GM12872 (cell line): ENCODE data around the gene CPS1.

Experiments
- TF ChIP-seq, protein P1 (sequence below): IDR thresholded peaks from 3 replicates; pipeline ENCODE4 v1.5.1; 2011; ENCODE audit warnings: low read depth, mild to moderate bottlenecking, low read length, moderate library complexity; ENCODE audit not compliant: insufficient read depth

Gene CPS1

GRCh38 chr2:210630873-210631560 lies 74.6 kb downstream of the CPS1 start:
- TF ChIP-seq, protein P1, sequence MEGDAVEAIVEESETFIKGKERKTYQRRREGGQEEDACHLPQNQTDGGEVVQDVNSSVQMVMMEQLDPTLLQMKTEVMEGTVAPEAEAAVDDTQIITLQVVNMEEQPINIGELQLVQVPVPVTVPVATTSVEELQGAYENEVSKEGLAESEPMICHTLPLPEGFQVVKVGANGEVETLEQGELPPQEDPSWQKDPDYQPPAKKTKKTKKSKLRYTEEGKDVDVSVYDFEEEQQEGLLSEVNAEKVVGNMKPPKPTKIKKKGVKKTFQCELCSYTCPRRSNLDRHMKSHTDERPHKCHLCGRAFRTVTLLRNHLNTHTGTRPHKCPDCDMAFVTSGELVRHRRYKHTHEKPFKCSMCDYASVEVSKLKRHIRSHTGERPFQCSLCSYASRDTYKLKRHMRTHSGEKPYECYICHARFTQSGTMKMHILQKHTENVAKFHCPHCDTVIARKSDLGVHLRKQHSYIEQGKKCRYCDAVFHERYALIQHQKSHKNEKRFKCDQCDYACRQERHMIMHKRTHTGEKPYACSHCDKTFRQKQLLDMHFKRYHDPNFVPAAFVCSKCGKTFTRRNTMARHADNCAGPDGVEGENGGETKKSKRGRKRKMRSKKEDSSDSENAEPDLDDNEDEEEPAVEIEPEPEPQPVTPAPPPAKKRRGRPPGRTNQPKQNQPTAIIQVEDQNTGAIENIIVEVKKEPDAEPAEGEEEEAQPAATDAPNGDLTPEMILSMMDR, result no peak

DNA sequence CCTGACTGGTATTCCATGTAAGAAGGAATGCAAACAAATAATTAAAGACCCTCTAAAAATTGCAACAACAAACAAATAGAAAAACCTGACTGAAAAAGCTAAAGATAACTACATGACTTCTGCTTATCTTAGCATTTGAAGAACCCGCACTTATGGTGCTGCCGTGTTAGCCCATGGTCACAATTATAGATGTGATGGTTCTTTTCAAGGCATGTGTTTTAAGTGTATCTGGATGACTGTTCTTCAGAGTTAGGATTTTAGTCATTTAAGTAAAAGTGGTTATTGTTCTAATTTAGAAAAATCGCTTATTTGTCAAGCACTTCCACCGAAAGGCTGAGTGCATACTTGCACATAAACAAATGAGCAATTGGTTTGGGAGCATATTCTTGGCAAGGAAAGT lies 77.3 kb downstream of the CPS1 start:
- TF ChIP-seq, protein P1, result no peak

GRCh38 chr2:210635257-210635656 lies 78.9 kb downstream of the CPS1 start:
- TF ChIP-seq, protein P1, result no peak

GRCh38 chr2:210642333-210642732 lies 85.9 kb downstream of the CPS1 start:
- TF ChIP-seq, protein P1, result no peak

- TF ChIP-seq, protein P1, result no peak
Observed at GRCh38 chr2:210647151-210647550, 90.8 kb downstream of the CPS1 start.

DNA sequence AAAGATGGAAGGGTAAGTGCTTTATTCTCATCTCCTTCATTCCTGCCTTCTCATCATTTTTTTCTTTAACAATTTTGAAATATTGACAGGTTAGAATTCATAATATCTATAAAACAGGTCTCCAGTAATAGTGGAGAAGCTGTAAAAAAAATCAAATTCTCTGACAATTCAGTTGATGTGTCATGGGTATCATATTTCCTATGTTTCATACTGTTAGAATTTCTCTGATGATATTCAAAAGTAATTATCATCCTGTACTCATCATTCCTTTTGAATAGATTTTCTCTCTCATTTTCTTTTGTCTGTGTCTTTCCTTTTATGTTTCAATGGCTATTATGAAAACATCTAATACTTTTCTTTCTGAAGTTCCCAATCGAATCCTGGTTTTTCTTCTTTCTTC lies 97.7 kb downstream of the CPS1 start:
- TF ChIP-seq, protein P1, result no peak

- TF ChIP-seq, protein P1, result no peak
Observed at GRCh38 chr2:210655229-210655975, 99.0 kb downstream of the CPS1 start.
